Liver (tissue), 9 donors: ENCODE measurements around the gene HMGN3. TPM values are rescaled to one million over a fixed set of nuclear protein-coding genes. Genes with fewer than 3 reads are reported as not detected.
"Not testable (repeated sequence)": the region's sequence is repeated elsewhere in the genome, so short reads cannot be mapped to it uniquely, and the experiment has no call there.

Experiments used
- DNase-seq: peaks from one replicate; pipeline ENCODE4 v3.0.0-alpha.2; 2017; ENCODE audit warnings: low spot score
- H3K27ac ChIP-seq, 2 donors: one replicate each; pipeline ENCODE4 v1.7.0; 2013; ENCODE audit warnings: inconsistent platforms in 2 of 2, low read length in 2 of 2, control low read depth in 1 of 2, low read depth in 1 of 2, mild to moderate bottlenecking in 1 of 2
- H3K27me3 ChIP-seq, 4 donors: one replicate each; pipeline versions ENCODE4 v1.6.1 to v1.7.0; 2013; ENCODE audit warnings: low read length in 3 of 4, inconsistent platforms in 1 of 4, mild to moderate bottlenecking in 1 of 4, moderate library complexity in 1 of 4; ENCODE audit not compliant: control insufficient read depth in 4 of 4, insufficient read depth in 4 of 4
- H3K36me3 ChIP-seq, 4 donors: one replicate each; pipeline versions ENCODE4 v1.6.1 to v1.7.0; 2013; ENCODE audit warnings: low read length in 3 of 4, mild to moderate bottlenecking in 3 of 4, low read depth in 1 of 4, moderate library complexity in 1 of 4; ENCODE audit not compliant: control insufficient read depth in 4 of 4, insufficient read depth in 3 of 4
- H3K4me1 ChIP-seq, 4 donors: one replicate each; pipeline versions ENCODE4 v1.6.1 to v1.7.0; 2013; ENCODE audit warnings: low read length in 3 of 4, mild to moderate bottlenecking in 3 of 4, moderate library complexity in 1 of 4; ENCODE audit not compliant: control insufficient read depth in 4 of 4, insufficient read depth in 4 of 4
- H3K4me3 ChIP-seq, 3 donors: one replicate each; pipeline versions ENCODE4 v1.6.1 to v1.7.0; 2013; ENCODE audit warnings: low read length in 3 of 3, control low read depth in 1 of 3, low read depth in 1 of 3, mild to moderate bottlenecking in 1 of 3
- H3K9ac ChIP-seq, 2 donors: one replicate each; pipeline ENCODE4 v1.7.0; 2013; ENCODE audit warnings: low read length in 2 of 2, mild to moderate bottlenecking in 2 of 2, moderate library complexity in 2 of 2, control low read depth in 1 of 2, low read depth in 1 of 2
- H3K9me3 ChIP-seq, 4 donors: one replicate each; pipeline versions ENCODE4 v1.6.1 to v1.7.0; 2013; ENCODE audit warnings: low read length in 3 of 4; ENCODE audit not compliant: control insufficient read depth in 4 of 4
- ATF3 ChIP-seq: IDR thresholded peaks from 2 replicates; pipeline ENCODE4 v1.6.1; 2016; ENCODE audit warnings: antibody characterized with exemption
- FOXA1 ChIP-seq: IDR thresholded peaks from 2 replicates; pipeline ENCODE4 v1.6.1; 2016; ENCODE audit warnings: antibody characterized with exemption
- FOXA2 ChIP-seq: IDR thresholded peaks from 2 replicates; pipeline ENCODE4 v1.6.1; 2016; ENCODE audit warnings: antibody characterized with exemption
- HNF4A ChIP-seq, 2 donors: conservative IDR thresholded peaks; 2 replicates each; pipeline ENCODE4 v1.6.1; 2016; ENCODE audit warnings: antibody characterized with exemption in 2 of 2, mild to moderate bottlenecking in 2 of 2
- HNF4G ChIP-seq: IDR thresholded peaks from 2 replicates; pipeline ENCODE4 v1.6.1; 2016; ENCODE audit warnings: antibody characterized with exemption
- JUND ChIP-seq, 2 donors: IDR thresholded peaks; 2 replicates each; pipeline ENCODE4 v1.6.1; 2016; ENCODE audit warnings: antibody characterized with exemption in 2 of 2
- NR2F2 ChIP-seq: IDR thresholded peaks from 2 replicates; pipeline ENCODE4 v1.6.1; 2016; ENCODE audit warnings: antibody characterized with exemption
- RAD21 ChIP-seq, 2 donors: IDR thresholded peaks; 2 replicates each; pipeline ENCODE4 v1.6.1; 2016; ENCODE audit warnings: antibody characterized with exemption in 2 of 2, mild to moderate bottlenecking in 2 of 2
- RXRA ChIP-seq, 2 donors: IDR thresholded peaks; 2 replicates each; pipeline ENCODE4 v1.6.1; 2017 to 2018; ENCODE audit warnings: antibody characterized with exemption in 2 of 2, mild to moderate bottlenecking in 1 of 2
- WGBS: extraction: QIAGEN DNeasy Blood & Tissue Kit; methylation state at CpG from one replicate; pipeline ENCODE4 v1.1.7; 2013; 5-methylcytosine and 5-hydroxymethylcytosine counted together
- polyA plus RNA-seq, 2 donors: library from polyadenylated mRNA; stranded (reverse) in 1 of 2; unstranded in 1 of 2; fragments of 200-250 nt in 1 of 2; fragments of >200 nt in 1 of 2; fragmentation: Nextera tagmentation in 1 of 2; extraction: Ambion mirVana in 1 of 2; gene quantifications; one replicate each; pipeline versions ENCODE4 v1.2.1 to v1.2.3, GENCODE V29; 2013 to 2015
- total RNA-seq, 2 donors: library from RNA; depleted of rRNA; stranded (reverse); fragments of >200 nt; gene quantifications; one replicate each; pipeline ENCODE4 v1.2.3, GENCODE V29; 2014
- TF ChIP-seq, protein P1 (sequence below): fragments of 150-350 bp; IDR thresholded peaks from 2 replicates; pipeline ENCODE4 v1.5.1; 2017; ENCODE audit warnings: improper control_type of control experiment, low read depth, low read length; ENCODE audit not compliant: missing input control
- TF ChIP-seq, protein P2 (sequence below): IDR thresholded peaks from 2 replicates; pipeline ENCODE4 v1.6.1; 2016; ENCODE audit warnings: antibody characterized with exemption
- TF ChIP-seq, protein P3 (sequence below): IDR thresholded peaks from 2 replicates; pipeline ENCODE4 v1.6.1; 2016; ENCODE audit warnings: antibody characterized with exemption, mild to moderate bottlenecking
- donor health status: healthy.
- donor health status: healthy.
- donor health status: healthy.
- donor health status: healthy.
- donor health status: healthy.

The HMGN3 gene
- total and polyA plus RNA-seq, 4 donors: 26.7 to 112 (median 44.3) TPM

DNA sequence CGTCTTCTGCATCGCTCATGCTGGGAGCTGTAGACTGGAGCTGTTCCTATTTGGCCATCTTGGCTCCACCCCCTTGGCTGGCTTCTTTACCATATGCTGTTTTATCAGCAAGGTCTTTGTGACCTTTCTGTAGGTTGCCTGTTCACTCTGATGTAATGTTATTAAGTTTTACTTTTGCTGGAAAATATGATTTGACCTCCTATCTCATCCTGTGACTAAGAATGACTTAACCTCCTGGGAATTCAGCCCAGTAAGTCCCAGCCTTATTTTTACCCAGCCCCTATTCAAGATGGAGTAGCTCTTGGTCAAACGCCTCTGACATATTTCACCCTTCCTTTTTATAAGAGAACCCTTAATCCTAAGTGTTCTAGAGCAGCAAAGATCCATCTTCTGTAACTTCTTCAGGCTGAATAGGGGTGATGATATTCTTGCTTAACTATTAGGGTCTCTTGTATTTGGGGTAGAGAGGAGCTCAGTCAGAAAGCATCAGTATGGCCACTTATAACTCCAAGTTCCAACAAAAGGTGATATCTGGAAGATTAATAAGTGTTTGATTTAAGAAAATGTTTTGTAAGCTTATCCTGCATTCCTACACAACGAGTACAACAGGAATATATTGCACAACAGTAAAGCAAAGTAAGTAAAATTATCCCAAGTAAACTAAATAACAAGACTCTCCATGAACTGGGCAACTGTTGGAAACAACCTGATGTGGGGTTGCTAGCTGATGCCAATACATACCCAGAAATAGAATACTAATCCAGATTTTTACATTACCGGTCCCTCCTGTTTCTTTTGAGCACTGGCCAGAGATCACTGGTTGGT is 23.1 kb upstream of the HMGN3 start:
- no peak overlapping the region for H3K9ac ChIP-seq
- no peaks in the 10 kb centered on the region for H3K27me3 ChIP-seq
- TF ChIP-seq, protein P1, sequence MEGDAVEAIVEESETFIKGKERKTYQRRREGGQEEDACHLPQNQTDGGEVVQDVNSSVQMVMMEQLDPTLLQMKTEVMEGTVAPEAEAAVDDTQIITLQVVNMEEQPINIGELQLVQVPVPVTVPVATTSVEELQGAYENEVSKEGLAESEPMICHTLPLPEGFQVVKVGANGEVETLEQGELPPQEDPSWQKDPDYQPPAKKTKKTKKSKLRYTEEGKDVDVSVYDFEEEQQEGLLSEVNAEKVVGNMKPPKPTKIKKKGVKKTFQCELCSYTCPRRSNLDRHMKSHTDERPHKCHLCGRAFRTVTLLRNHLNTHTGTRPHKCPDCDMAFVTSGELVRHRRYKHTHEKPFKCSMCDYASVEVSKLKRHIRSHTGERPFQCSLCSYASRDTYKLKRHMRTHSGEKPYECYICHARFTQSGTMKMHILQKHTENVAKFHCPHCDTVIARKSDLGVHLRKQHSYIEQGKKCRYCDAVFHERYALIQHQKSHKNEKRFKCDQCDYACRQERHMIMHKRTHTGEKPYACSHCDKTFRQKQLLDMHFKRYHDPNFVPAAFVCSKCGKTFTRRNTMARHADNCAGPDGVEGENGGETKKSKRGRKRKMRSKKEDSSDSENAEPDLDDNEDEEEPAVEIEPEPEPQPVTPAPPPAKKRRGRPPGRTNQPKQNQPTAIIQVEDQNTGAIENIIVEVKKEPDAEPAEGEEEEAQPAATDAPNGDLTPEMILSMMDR: no peak
- no peak for TF ChIP-seq NR2F2
- TF ChIP-seq, protein P2, sequence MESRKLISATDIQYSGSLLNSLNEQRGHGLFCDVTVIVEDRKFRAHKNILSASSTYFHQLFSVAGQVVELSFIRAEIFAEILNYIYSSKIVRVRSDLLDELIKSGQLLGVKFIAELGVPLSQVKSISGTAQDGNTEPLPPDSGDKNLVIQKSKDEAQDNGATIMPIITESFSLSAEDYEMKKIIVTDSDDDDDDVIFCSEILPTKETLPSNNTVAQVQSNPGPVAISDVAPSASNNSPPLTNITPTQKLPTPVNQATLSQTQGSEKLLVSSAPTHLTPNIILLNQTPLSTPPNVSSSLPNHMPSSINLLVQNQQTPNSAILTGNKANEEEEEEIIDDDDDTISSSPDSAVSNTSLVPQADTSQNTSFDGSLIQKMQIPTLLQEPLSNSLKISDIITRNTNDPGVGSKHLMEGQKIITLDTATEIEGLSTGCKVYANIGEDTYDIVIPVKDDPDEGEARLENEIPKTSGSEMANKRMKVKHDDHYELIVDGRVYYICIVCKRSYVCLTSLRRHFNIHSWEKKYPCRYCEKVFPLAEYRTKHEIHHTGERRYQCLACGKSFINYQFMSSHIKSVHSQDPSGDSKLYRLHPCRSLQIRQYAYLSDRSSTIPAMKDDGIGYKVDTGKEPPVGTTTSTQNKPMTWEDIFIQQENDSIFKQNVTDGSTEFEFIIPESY: no peak
- no peak for TF ChIP-seq RXRA (IDR thresholded peaks at IDR 0.05)
- TF ChIP-seq FOXA2: no peak
- TF ChIP-seq JUND (IDR thresholded peaks at IDR 0.05): no peak
- no peak for TF ChIP-seq HNF4G
- TF ChIP-seq, protein P3, sequence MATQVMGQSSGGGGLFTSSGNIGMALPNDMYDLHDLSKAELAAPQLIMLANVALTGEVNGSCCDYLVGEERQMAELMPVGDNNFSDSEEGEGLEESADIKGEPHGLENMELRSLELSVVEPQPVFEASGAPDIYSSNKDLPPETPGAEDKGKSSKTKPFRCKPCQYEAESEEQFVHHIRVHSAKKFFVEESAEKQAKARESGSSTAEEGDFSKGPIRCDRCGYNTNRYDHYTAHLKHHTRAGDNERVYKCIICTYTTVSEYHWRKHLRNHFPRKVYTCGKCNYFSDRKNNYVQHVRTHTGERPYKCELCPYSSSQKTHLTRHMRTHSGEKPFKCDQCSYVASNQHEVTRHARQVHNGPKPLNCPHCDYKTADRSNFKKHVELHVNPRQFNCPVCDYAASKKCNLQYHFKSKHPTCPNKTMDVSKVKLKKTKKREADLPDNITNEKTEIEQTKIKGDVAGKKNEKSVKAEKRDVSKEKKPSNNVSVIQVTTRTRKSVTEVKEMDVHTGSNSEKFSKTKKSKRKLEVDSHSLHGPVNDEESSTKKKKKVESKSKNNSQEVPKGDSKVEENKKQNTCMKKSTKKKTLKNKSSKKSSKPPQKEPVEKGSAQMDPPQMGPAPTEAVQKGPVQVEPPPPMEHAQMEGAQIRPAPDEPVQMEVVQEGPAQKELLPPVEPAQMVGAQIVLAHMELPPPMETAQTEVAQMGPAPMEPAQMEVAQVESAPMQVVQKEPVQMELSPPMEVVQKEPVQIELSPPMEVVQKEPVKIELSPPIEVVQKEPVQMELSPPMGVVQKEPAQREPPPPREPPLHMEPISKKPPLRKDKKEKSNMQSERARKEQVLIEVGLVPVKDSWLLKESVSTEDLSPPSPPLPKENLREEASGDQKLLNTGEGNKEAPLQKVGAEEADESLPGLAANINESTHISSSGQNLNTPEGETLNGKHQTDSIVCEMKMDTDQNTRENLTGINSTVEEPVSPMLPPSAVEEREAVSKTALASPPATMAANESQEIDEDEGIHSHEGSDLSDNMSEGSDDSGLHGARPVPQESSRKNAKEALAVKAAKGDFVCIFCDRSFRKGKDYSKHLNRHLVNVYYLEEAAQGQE: no peak
- no peak for TF ChIP-seq HNF4A (conservative IDR thresholded peaks at IDR 0.05)
- no peak for TF ChIP-seq ATF3
- no peak for TF ChIP-seq FOXA1
- no peak for TF ChIP-seq RAD21 (IDR thresholded peaks at IDR 0.05)
- no peak for DNase-seq
- no peaks in the 10 kb centered on the region for H3K4me1 ChIP-seq
- no peak overlapping the region for H3K4me3 ChIP-seq
- H3K9me3 ChIP-seq: peaks cover 0 to 2% (median under 1%) of the 10 kb centered on the region in 4 donors
- H3K36me3 ChIP-seq: no peaks in the 10 kb centered on the region
- H3K27ac ChIP-seq: no peak overlapping the region
- 65% methylated on average over 5 of the region's 5 CpGs for WGBS

DNA sequence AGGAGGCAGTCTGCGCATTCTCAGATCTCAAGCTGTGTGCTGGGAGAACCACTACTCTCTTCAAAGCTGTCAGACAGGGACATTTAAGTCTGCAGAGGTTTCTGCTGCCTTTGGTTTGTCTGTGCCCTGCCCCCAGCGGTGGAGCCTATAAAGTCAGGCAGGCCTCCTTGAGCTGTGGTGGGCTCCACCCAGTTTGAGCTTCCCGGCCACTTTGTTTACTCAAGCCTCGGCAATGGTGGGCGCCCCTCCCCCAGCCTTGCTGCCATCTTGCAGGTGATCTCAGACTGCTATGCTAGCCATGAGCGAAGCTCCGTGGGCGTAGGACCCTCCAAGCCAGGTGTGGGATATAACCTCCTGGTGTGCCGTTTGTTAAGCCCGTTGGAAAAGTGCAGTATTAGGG is 22.3 kb upstream of the HMGN3 start:
- H3K4me1 ChIP-seq, H3K27ac ChIP-seq, H3K9me3 ChIP-seq, H3K9ac ChIP-seq, H3K4me3 ChIP-seq, H3K27me3 ChIP-seq, DNase-seq, H3K36me3 ChIP-seq: not testable (repeated sequence)
- 81% methylated on average over 10 of the region's 10 CpGs for WGBS

- 95% methylated on average over 3 of the region's 3 CpGs for WGBS
- H3K4me1 ChIP-seq, H3K9me3 ChIP-seq, H3K27ac ChIP-seq, DNase-seq, H3K4me3 ChIP-seq, H3K36me3 ChIP-seq, H3K9ac ChIP-seq, H3K27me3 ChIP-seq: not testable (repeated sequence)
These were observed 20.6 kb upstream of the HMGN3 start for GRCh38 chr6:79255086-79255485.
